Mesenchymal stem cell (in vitro differentiated cells and primary cell): Measurements from ENCODE around the gene JPH3.

Experiments used
- DNase-seq: peaks from one replicate; pipeline ENCODE4 v3.0.0-alpha.2; 2013
- H2AFZ ChIP-seq: one replicate; pipeline ENCODE4 v1.6.1; 2013; ENCODE audit warnings: low read depth, mild to moderate bottlenecking, control low read depth, inconsistent platforms, low read length, moderate library complexity
- H2AK5ac ChIP-seq: 2 replicates; pipeline ENCODE4 v1.6.1; 2013; ENCODE audit warnings: low read length, moderate library complexity, mild to moderate bottlenecking, inconsistent platforms; ENCODE audit not compliant: severe bottlenecking
- H2BK120ac ChIP-seq: one replicate; pipeline ENCODE4 v1.6.1; 2013; ENCODE audit warnings: low read depth, mild to moderate bottlenecking, inconsistent platforms, low read length, moderate library complexity
- H2BK12ac ChIP-seq, 2 experiments: one replicate each; pipeline ENCODE4 v1.6.1; 2013; ENCODE audit warnings: inconsistent platforms in 2 of 2, low read length in 2 of 2, mild to moderate bottlenecking in 2 of 2, moderate library complexity in 2 of 2, control low read depth in 1 of 2
- H2BK15ac ChIP-seq: one replicate; pipeline ENCODE4 v1.6.1; 2013; ENCODE audit warnings: mild to moderate bottlenecking, low read depth, inconsistent platforms; ENCODE audit not compliant: poor library complexity, severe bottlenecking
- H2BK5ac ChIP-seq: 2 replicates; pipeline ENCODE4 v1.6.1; 2013; ENCODE audit warnings: low read depth, mild to moderate bottlenecking, low read length, control low read depth, inconsistent platforms; ENCODE audit not compliant: poor library complexity, severe bottlenecking
- H3K14ac ChIP-seq, 2 experiments: one replicate each; pipeline ENCODE4 v1.6.1; 2013; ENCODE audit warnings: inconsistent platforms in 2 of 2, low read length in 2 of 2, control low read depth in 1 of 2, mild to moderate bottlenecking in 1 of 2, moderate library complexity in 1 of 2
- H3K18ac ChIP-seq, 2 experiments: one replicate each; pipeline ENCODE4 v1.6.1; 2013; ENCODE audit warnings: inconsistent platforms in 2 of 2, low read length in 2 of 2, control low read depth in 1 of 2, low read depth in 1 of 2, mild to moderate bottlenecking in 1 of 2
- H3K23ac ChIP-seq, 2 experiments: one replicate each; pipeline ENCODE4 v1.6.1; 2013; ENCODE audit warnings: inconsistent platforms in 2 of 2, low read length in 2 of 2, mild to moderate bottlenecking in 2 of 2, moderate library complexity in 2 of 2, control low read depth in 1 of 2
- H3K27ac ChIP-seq: 2 replicates; pipeline ENCODE4 v1.5.1; 2013; ENCODE audit warnings: mild to moderate bottlenecking, moderate library complexity, low read length, control low read depth, inconsistent platforms; ENCODE audit not compliant: poor library complexity, severe bottlenecking
- H3K27me3 ChIP-seq, 2 experiments: 2 replicates each; pipeline versions ENCODE4 v1.6.1 to v1.7.0; 2013; ENCODE audit warnings: low read length in 2 of 2, mild to moderate bottlenecking in 2 of 2, moderate library complexity in 2 of 2, control low read depth in 1 of 2, inconsistent platforms in 1 of 2; ENCODE audit not compliant: control insufficient read depth in 1 of 2, insufficient read depth in 1 of 2
- H3K36me3 ChIP-seq, 2 experiments: 2 replicates each; pipeline versions ENCODE4 v1.6.1 to v1.7.0; 2013; ENCODE audit warnings: low read length in 2 of 2, control low read depth in 1 of 2, inconsistent platforms in 1 of 2, low read depth in 1 of 2, mild to moderate bottlenecking in 1 of 2; ENCODE audit not compliant: insufficient read depth in 2 of 2, control insufficient read depth in 1 of 2
- H3K4ac ChIP-seq, 2 experiments: one replicate each; pipeline ENCODE4 v1.6.1; 2013; ENCODE audit warnings: inconsistent platforms in 2 of 2, low read length in 2 of 2, mild to moderate bottlenecking in 2 of 2, moderate library complexity in 2 of 2, control low read depth in 1 of 2, low read depth in 1 of 2
- H3K4me1 ChIP-seq: 2 replicates; pipeline ENCODE4 v1.6.1; 2013; ENCODE audit warnings: low read depth, low read length, control low read depth; ENCODE audit not compliant: control insufficient read depth, insufficient read depth
- H3K4me2 ChIP-seq: 2 replicates; pipeline ENCODE4 v1.6.1; 2013; ENCODE audit warnings: low read length, mild to moderate bottlenecking, inconsistent platforms; ENCODE audit not compliant: poor library complexity, severe bottlenecking
- H3K4me3 ChIP-seq, 2 experiments: 2 replicates each; pipeline versions ENCODE4 v1.5.1 to v1.7.0; 2013; ENCODE audit warnings: low read length in 2 of 2, mild to moderate bottlenecking in 2 of 2, control low read depth in 1 of 2, low read depth in 1 of 2; ENCODE audit not compliant: insufficient read depth in 1 of 2
- H3K79me1 ChIP-seq: replicated peaks from 2 replicates; pipeline ENCODE4 v1.6.1; 2013; ENCODE audit warnings: mild to moderate bottlenecking, control low read depth, low read length, inconsistent platforms; ENCODE audit not compliant: poor library complexity, severe bottlenecking
- H3K9ac ChIP-seq: 2 replicates; pipeline ENCODE4 v1.7.0; 2013; ENCODE audit warnings: mild to moderate bottlenecking, low read length, moderate library complexity
- H3K9me3 ChIP-seq: 2 replicates; pipeline ENCODE4 v1.7.0; 2013; ENCODE audit warnings: mild to moderate bottlenecking, low read length; ENCODE audit not compliant: control insufficient read depth
- H4K8ac ChIP-seq: one replicate; pipeline ENCODE4 v1.6.1; 2013; ENCODE audit warnings: inconsistent platforms, mild to moderate bottlenecking, low read length, moderate library complexity
- H4K91ac ChIP-seq: one replicate; pipeline ENCODE4 v1.6.1; 2013; ENCODE audit warnings: mild to moderate bottlenecking, low read length, inconsistent platforms
- WGBS: methylation state at CpG from one replicate; pipeline ENCODE4 v1.1.7; 2013; ENCODE audit warnings: mixed read lengths; 5-methylcytosine and 5-hydroxymethylcytosine counted together

Gene JPH3

GRCh38 chr16:87728026-87728425, 125.7 kb downstream of the JPH3 start:
- H4K8ac ChIP-seq: no peak overlapping the region
- H3K9me3 ChIP-seq: no peaks in the 10 kb centered on the region
- H3K27me3 ChIP-seq: no peaks in the 10 kb centered on the region
- H3K79me1 ChIP-seq: peaks cover 11% of the 10 kb centered on the region
- H4K91ac ChIP-seq: no peak overlapping the region
- peaks cover 14% of the 10 kb centered on the region for H3K4me1 ChIP-seq
- H2AK5ac ChIP-seq: no peak overlapping the region
- no peak overlapping the region for H2BK120ac ChIP-seq
- no peak overlapping the region for H3K9ac ChIP-seq
- no peak overlapping the region for H3K18ac ChIP-seq
- no peak overlapping the region for H3K4me3 ChIP-seq
- H2AFZ ChIP-seq: no peak overlapping the region
- H3K14ac ChIP-seq: no peak overlapping the region
- no peak overlapping the region for H3K27ac ChIP-seq
- H2BK5ac ChIP-seq: no peak overlapping the region
- no peak overlapping the region for H3K4me2 ChIP-seq
- H2BK12ac ChIP-seq: no peak overlapping the region
- H2BK15ac ChIP-seq: no peak overlapping the region
- peaks cover 20 to 37% of the 10 kb centered on the region in 2 experiments for H3K36me3 ChIP-seq
- H3K4ac ChIP-seq: no peak overlapping the region
- H3K23ac ChIP-seq: no peak overlapping the region
- WGBS: 74% methylated on average over 8 of the region's 12 CpGs
- peak; percentile 26 for DNase-seq

GRCh38 chr16:87729266-87729954, 127.1 kb downstream of the JPH3 start:
- Histone ChIP-seq H2AK5ac (no peak overlapping the region), H3K36me3 (peaks cover 20 to 41% of the 10 kb centered on the region in 2 experiments), H2AFZ (no peak overlapping the region), H3K9ac (no peak overlapping the region), H4K91ac (no peak overlapping the region), H3K14ac (no peak overlapping the region), H2BK12ac (no peak overlapping the region), H3K27ac (no peak overlapping the region), H2BK120ac (no peak overlapping the region), H3K4ac (no peak overlapping the region), H3K4me2 (no peak overlapping the region), H3K79me1 (peaks cover 18% of the 10 kb centered on the region), H3K27me3 (no peaks in the 10 kb centered on the region), H3K23ac (no peak overlapping the region), H3K4me1 (peaks cover 10% of the 10 kb centered on the region), H3K9me3 (no peaks in the 10 kb centered on the region), H3K4me3 (no peak overlapping the region), H2BK5ac (no peak overlapping the region), H4K8ac (peak overlapping the region; percentile 9), H3K18ac (no peak overlapping the region), H2BK15ac (no peak overlapping the region)
- WGBS: 94% methylated on average over 17 of the region's 17 CpGs
- DNase-seq: no peak

GRCh38 chr16:87731607-87732006, 129.3 kb downstream of the JPH3 start:
- Histone ChIP-seq H4K91ac (no peak overlapping the region), H4K8ac (no peak overlapping the region), H3K4me2 (no peak overlapping the region), H3K4ac (no peak overlapping the region), H3K4me3 (no peak overlapping the region), H2AFZ (no peak overlapping the region), H3K79me1 (peaks cover 23% of the 10 kb centered on the region), H3K27me3 (no peaks in the 10 kb centered on the region), H2AK5ac (no peak overlapping the region), H3K9ac (no peak overlapping the region), H3K23ac (no peak overlapping the region), H3K9me3 (no peaks in the 10 kb centered on the region), H2BK120ac (no peak overlapping the region), H3K4me1 (peaks cover 7% of the 10 kb centered on the region), H3K36me3 (peaks cover 26 to 35% of the 10 kb centered on the region in 2 experiments), H2BK15ac (no peak overlapping the region), H3K18ac (no peak overlapping the region), H3K27ac (no peak overlapping the region), H3K14ac (no peak overlapping the region), H2BK12ac (no peak overlapping the region), H2BK5ac (no peak overlapping the region)
- no peak for DNase-seq
- WGBS: 98% methylated on average over 13 of the region's 13 CpGs

- Histone ChIP-seq H3K27me3 (no peaks in the 10 kb centered on the region), H3K4me2 (no peak overlapping the region), H3K27ac (no peak overlapping the region), H3K4me3 (no peak overlapping the region), H3K23ac (no peak overlapping the region), H3K18ac (no peak overlapping the region), H3K9me3 (no peaks in the 10 kb centered on the region), H2BK120ac (no peak overlapping the region), H2BK15ac (no peak overlapping the region), H3K4ac (no peak overlapping the region), H3K4me1 (no peaks in the 10 kb centered on the region), H3K36me3 (peaks cover 31 to 36% of the 10 kb centered on the region in 2 experiments), H3K79me1 (peaks cover 24% of the 10 kb centered on the region), H2BK12ac (no peak overlapping the region), H4K8ac (no peak overlapping the region), H4K91ac (no peak overlapping the region), H2AK5ac (no peak overlapping the region), H2AFZ (no peak overlapping the region), H3K9ac (no peak overlapping the region), H2BK5ac (no peak overlapping the region), H3K14ac (no peak overlapping the region)
- DNase-seq: no peak
- WGBS: 97% methylated on average over 11 of the region's 11 CpGs
Observed at GRCh38 chr16:87733190-87733589, 130.9 kb downstream of the JPH3 start.
